ENCODE measurements around the gene IFT43.

DNA sequence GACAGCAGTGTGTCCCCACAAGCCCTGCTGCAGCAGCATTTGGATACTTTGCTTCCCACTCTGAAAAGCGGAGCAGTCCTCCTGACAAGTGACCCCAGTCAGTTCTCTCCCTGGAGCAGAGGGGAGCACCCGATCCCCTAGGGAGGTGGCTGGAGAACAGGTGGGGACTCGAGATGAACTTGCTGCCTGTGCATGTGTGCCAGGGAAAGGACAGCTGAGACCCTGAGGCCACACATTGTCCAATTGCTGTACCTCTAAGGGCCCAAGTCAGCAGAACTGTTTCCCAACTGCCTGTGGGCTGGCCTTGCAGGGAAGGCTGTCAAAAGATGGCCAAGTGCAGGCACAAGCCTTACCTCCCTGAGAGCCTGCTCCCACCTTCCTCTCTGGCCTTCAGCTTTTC is 55.1 kb downstream of the IFT43 start:
- TF ChIP-seq, protein P1, sequence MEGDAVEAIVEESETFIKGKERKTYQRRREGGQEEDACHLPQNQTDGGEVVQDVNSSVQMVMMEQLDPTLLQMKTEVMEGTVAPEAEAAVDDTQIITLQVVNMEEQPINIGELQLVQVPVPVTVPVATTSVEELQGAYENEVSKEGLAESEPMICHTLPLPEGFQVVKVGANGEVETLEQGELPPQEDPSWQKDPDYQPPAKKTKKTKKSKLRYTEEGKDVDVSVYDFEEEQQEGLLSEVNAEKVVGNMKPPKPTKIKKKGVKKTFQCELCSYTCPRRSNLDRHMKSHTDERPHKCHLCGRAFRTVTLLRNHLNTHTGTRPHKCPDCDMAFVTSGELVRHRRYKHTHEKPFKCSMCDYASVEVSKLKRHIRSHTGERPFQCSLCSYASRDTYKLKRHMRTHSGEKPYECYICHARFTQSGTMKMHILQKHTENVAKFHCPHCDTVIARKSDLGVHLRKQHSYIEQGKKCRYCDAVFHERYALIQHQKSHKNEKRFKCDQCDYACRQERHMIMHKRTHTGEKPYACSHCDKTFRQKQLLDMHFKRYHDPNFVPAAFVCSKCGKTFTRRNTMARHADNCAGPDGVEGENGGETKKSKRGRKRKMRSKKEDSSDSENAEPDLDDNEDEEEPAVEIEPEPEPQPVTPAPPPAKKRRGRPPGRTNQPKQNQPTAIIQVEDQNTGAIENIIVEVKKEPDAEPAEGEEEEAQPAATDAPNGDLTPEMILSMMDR (IDR thresholded peaks at IDR 0.05) = no peak
- TF ChIP-seq POLR2AphosphoS5 (IDR thresholded peaks at IDR 0.05) (no peak), POLR2A (IDR thresholded peaks at IDR 0.05) (no peak)

Data from breast epithelium (tissue), 3 donors.